Middle frontal gyrus (tissue), 1 donor: ENCODE measurements around the gene CAMK2G.
"Not testable (repeated sequence)": the region's sequence is repeated elsewhere in the genome, so short reads cannot be mapped to it uniquely, and the experiment has no call there.

Experiments
- DNase-seq: peaks from one replicate; pipeline ENCODE4 v3.0.0-alpha.2; 2015; ENCODE audit warnings: low spot score; ENCODE audit errors: extremely low spot score

Gene CAMK2G

DNA sequence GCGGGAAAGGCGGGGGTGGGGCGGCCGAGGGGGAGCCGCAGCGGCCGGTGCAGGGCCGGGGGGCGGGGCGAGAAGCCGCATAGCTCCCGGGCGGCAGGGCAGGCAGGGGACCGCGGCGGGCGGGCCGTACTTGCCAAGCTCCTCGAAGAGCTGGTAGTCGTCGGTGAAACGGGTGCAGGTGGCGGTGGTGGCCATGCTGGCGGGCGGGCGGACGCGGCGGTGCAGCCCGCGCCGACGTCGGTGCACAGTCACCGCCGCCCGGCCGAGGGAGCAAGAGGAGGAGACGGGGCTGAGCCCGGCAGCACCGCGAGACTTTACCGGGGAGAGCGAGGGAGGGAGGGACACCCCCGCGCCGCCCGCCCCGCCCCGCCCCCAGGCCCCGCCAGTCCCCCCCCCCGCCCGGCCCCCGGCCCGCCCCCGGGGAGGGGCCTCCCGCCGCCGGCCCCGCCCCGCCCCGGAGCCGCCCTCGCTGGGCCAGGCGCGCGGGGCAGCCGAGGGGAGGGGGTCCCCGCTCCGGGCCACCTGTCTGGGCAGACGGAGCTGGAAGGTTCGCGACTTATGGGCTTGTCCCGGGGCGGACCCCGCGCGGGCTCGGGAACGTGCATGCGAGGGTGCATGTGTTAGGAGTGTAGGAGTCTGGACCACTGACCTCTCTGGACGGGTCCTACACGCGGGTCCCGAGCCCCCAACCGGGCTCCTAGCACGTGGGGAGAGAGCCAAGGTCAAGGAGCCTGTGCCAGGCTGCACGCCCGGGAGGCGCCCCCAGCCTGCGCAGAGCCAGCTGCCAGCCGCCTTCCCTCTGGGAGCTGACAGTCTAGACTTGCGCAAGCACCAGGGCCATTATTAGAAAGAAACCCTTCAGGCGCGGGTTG is at the start of gene CAMK2G:
TSS of gene CAMK2G (minus strand) at position 289 of the 872 bp plus-strand sequence. CDS start at position 195, 94 bp downstream.
- DNase-seq, result no peak

DNA sequence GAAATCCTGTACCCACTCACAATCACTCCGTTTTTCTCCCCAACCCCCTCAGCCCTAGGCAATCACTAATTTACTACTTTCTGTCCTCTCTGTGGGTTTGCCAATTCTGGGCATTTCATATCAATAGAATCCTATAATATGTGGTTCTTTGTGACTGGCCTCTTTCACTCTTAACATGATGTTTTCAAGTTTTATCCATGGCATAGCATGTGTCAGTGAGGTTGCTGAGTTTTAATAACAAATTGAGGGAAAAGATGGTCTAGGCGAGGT is 48.4 kb upstream of the CAMK2G start:
- DNase-seq, result no peak

DNA sequence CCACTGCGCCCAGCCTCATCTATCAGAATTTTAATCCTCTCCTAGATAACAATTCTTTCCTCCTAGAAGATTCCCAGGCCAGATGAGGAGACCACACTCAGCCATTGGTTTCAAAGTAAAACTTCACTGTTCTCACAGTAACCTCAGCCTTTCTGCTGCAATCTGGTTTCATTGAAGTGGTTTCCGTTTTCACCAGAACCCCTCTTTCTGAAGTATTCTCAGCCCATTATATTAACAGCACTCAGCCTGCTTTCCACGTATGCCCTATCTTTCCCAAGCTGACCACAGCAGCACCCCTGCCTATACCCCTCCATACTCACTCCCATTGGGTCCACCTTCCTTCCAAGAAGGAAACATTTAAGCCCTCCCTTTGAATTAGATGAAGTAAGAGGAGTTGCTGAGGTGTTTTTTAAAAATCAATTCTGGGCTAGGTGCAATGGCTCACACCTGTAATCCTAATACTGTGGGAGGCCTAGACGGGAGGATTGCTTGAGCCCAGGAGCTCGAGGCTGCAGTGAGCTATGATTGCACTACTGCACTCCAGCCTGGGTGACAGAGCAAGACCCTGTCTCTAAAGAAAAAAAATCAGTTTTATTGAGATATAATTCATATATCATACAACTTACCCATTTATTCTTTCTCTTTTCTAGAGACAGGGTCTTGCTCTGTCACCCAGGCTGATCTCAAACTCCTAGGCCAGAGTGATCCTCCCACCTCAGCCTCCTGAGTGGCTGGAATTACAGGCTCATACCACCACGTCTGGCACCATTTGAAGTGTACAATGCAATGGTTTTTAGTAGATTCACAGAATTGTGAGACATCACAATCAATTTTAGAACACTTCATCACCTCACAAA is 47.9 kb upstream of the CAMK2G start:
- DNase-seq, result no peak

DNA sequence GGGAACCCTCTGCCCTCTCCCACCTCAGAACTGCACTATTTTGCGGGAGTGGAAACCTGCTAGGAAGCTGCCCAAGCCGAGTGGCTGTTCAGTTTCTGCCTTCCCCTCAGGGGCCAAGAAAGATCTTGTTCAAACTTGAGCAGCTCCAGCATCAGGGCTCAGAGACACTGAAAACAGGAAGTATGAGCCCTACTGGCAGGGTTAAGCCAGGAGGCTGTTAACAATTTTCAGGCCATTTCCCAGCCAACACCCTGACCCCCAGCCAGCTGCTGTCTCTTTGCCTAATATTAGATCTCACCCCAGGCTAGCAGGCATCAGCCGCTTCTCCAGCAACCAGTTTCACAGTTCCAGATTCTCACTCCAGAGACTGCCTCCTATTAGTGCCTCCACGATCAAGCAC is 45.7 kb upstream of the CAMK2G start:
- DNase-seq, result no peak

DNA sequence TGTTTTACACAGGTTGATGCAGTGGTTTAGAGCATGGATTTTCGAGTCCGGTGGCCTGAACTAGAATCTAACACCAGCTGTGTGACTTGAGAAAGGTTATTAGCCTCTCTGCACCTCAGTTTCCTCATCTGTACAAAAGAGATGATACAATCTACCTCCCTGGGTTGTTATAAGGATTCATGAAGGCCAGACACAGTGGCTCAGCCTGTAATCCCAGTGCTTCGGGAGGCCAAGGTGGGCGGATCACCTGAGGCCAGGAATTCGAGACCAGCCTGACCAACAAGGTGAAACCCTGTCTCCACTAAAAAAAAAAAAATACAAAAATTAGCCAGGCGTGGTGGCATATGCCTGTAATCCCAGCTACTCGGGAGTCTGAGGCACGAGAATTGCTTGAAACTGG is 45.1 kb upstream of the CAMK2G start:
- not testable (repeated sequence) for DNase-seq

DNA sequence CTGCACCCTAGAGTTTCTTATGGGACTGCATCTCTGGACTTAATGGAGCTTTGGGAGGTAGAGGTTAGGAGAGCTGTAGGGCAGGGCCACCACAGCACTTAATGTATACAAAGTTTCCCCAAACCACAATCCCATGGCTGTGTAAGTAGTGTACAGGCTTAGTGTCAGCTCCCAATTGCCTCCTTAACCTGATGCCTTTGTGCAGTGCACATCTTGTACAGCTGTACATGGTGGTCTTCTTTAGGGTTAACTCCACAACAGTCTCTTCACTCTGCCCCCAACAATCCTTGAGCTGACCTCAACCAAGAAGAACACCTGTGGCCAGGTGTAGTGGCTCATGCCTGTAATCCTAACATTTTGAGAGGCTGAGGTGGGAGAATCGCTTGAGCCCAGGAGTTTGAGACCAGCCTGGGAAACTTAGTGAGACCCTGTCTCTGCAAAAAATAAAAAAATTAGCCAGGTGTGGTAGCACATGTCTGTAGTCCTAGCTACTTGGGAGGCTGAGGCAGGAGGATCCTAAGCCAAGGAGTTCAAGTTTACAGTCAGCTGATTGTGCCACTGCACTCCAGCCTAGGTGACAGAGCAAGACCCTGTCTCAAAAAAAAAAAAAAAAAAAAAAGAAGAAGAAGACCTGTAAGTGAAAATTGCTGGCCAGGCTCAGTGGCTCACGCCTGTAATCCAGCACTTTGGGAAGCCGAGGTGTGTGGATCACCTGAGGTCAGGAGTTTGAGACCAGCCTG is 43.4 kb upstream of the CAMK2G start:
- no peak for DNase-seq

DNA sequence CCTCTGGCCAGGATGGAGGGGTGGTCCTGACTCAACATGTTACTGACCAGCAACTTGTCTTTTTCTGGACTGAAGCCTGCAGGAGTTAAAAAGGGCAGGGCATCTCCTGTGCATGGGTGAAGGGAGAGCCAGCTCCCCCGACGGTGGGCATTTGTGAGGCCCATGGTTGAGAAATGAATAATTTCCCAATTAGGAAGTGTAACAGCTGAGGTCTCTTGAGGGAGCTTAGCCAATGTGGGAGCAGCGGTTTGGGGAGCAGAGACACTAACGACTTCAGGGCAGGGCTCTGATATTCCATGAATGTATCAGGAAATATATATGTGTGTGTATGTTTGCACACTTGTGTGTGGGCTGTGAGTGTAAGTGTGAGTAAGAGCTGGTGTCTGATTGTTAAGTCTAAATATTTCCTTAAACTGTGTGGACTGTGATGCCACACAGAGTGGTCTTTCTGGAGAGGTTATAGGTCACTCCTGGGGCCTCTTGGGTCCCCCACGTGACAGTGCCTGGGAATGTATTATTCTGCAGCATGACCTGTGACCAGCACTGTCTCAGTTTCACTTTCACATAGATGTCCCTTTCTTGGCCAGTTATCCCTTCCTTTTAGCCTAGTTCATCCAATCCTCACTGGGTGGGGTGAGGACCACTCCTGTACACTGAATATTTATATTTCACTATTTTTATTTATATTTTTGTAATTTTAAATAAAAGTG is 42.6 kb upstream of the CAMK2G start:
- no peak for DNase-seq

DNA sequence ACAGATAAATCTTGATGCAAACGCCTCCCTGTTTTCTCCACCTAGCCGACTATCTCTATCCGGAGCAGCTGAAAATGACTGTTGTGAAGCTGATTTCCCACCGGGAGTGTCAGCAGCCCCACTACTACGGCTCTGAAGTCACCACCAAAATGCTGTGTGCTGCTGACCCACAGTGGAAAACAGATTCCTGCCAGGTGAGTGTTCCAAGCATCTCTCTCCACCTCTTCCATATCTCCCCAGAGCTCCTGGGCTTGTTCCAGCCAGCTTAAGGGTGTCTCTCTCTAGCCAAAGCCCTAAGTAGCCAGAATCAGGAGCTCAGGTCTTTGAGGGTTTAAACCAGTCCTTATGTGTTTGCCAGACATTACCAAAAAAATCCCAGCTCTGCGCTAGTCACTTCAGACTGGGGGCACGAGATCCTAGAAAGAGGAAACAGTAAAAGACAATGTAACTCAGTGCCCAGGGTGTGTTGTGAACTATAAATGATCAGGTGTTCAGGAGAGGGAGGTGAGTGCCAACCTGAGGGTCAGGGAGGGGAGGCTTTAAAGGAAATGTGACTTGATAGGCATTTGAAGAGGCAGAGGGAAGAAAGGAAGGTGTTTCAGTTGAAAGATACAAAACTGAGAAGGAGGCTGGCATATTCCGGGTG is 41.0 kb upstream of the CAMK2G start:
- DNase-seq, result no peak

DNA sequence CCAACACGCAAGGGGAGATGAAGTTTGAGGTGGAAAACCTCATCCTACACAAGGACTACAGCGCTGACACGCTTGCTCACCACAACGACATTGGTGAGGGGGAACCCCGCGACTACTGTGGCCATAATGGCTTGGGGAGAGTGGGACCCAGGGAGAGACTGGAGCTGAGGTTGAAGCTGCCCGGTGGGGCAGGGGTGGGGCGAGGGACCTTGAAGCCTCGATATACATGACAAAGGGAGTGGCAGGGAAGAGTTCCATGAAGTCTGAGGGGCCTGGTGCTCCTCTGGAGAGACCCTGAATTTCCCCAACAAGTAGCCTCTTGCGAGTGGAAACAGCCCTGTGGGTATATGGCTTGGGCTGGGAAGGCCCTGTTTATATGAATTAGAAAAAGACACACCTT is 39.7 kb upstream of the CAMK2G start:
- no peak for DNase-seq

DNA sequence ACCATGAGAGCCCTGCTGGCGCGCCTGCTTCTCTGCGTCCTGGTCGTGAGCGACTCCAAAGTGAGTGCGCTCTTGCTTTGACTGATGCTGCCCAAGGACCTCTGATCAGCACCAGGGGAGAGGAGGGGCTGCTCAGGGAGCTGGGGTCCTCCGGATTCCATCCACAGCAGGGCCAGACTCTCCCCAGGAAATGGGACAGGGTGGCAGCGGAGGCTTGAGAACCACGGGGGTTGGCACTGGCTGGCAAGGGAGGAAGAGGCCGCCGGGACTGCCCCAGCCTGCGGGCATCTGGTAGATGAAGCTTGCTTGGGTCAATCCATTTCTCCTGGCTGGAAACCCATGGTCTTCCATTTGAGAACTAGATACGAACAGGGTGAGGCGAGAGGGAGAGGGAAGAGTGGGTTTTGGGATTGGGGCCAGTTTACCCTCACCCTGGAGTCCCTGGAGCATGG is 37.2 kb upstream of the CAMK2G start:
- no peak for DNase-seq

DNA sequence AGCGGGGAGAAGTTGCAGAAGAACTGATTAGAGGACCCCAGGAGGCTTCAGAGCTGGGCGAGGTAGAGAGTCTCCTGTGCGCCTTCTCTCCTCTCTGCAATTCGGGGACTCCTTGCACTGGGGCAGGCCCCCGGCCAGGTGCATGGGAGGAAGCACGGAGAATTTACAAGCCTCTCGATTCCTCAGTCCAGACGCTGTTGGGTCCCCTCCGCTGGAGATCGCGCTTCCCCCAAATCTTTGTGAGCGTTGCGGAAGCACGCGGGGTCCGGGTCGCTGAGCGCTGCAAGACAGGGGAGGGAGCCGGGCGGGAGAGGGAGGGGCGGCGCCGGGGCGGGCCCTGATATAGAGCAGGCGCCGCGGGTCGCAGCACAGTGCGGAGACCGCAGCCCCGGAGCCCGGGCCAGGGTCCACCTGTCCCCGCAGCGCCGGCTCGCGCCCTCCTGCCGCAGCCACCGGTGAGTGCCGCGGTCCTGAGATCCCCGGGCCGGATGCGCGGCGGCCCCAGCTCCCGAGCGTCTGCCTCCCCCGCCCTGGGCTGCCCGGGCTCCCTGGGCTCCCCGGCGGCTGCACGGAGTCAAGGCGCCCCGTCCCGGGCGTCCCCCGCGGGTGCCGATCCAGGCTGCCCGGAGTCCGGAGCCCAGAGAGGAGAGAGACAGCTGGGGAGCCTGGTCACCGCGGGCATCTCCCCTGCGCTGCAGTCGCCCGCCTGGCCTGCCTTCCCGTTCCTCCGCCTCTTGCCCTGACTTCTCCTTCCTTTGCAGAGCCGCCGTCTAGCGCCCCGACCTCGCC is 36.6 kb upstream of the CAMK2G start, which contains the start of gene PLAU:
TSS of gene PLAU (plus strand) at position 369 of the 789 bp plus-strand sequence. CDS start 424 bp downstream, outside the sequence.
- no peak for DNase-seq

DNA sequence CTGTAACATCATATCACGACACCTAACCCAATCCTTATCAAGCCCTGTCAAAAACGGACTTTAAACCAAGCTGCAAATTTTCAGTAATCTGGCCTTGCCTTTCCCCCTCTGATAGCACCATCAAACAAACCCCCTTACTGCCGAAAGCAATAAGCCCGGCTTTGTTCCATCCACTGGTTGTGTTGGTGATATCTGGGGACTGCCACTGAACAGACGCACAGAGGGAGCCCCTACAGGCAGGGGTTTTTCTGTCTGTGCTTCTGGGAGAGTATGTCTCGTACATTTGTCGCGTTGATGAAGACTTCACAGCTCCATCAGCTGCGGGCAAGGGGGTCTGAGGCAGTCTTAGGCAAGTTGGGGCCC is 36.0 kb upstream of the CAMK2G start:
- no peak for DNase-seq

DNA sequence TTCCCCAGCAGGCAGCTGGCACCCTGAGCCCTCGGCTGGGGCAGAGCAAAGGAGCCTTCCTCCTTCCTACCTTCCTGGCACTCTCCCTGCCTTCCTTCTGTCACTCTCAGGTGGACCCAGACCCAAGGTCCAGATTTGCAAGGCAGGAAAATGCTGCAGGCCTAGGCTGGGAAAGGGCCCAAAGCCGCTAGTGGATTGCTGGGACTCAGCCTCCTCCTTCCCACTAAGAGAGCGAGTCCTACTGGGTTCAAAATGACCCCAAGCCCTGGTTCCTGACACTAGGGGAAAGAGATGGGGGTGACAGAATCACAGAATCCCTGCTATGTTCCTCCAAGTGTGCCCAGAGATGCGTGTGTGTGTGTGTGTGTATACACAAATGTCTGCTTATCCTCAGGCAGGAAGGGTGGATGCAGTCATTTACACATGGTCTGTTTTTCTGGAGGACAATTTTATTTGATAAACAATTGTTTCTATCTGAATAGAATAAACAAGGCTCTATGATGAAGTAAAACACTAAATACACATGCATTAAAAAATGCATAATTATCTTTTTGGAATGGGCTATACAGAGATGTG is 35.3 kb upstream of the CAMK2G start:
- no peak for DNase-seq

DNA sequence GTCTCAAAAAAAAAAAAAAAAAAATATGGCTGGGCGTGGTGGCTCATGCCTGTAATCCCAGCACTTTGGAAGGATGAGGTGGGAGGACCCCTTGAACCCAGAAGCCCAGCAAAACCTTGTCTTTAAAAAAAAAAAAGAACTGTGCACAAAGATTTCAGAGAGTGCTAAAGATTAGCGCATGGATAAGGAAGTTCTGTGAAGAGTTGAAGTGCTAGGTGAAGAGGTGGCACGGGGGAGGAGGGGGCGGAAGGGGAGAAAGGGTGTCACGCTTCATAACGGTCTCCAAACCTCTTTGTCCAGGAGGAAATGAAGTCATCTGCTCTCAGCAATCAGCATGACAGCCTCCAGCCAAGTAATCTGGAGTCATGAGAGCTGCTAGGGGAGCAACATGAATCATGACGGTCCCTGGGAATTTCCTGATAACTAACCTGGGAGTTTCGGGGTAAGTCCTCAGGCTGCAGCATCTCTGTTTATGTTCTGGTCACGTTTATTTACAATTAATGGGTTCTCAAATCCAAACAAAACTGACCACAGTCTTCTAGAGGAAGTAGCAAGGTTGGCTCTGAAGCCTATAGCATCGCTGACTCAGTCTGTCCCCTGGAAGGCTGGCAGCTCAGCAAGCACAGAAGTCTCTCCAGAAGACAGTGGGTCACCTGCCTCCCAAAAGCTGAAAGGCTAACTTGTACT is 34.6 kb upstream of the CAMK2G start:
- DNase-seq, result no peak

DNA sequence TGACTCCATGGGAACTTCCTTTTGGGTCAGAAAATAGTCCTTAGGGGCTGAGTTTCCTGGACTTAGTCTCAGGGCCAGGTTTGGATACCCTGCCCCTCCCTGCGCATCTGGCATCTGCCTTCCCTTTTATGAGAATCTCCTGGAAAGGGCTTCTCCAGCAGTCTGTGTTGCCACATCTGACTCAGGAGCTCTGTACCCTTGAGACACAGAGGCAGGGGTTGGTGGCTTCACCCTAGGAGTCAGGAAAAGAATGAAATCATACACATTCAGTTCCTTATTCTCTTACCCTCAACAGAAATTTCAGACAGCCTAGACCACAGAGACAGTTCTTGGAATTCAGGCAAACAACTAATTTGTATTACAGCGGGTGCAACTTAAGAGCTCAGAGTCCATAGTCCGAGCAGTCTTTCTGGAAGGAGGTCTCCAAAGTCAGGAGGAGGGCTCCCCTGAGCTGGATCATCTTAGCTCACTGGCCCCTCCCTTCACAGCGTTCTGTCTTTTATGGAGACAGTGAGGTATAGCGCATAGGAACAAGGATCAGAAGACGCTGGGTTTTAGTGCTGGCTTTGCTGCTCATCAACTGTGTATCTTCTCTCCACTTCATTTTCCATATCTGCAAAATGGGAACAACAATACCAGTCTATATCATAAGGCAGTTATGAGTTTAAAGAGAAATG is 33.6 kb upstream of the CAMK2G start:
- DNase-seq, result no peak

DNA sequence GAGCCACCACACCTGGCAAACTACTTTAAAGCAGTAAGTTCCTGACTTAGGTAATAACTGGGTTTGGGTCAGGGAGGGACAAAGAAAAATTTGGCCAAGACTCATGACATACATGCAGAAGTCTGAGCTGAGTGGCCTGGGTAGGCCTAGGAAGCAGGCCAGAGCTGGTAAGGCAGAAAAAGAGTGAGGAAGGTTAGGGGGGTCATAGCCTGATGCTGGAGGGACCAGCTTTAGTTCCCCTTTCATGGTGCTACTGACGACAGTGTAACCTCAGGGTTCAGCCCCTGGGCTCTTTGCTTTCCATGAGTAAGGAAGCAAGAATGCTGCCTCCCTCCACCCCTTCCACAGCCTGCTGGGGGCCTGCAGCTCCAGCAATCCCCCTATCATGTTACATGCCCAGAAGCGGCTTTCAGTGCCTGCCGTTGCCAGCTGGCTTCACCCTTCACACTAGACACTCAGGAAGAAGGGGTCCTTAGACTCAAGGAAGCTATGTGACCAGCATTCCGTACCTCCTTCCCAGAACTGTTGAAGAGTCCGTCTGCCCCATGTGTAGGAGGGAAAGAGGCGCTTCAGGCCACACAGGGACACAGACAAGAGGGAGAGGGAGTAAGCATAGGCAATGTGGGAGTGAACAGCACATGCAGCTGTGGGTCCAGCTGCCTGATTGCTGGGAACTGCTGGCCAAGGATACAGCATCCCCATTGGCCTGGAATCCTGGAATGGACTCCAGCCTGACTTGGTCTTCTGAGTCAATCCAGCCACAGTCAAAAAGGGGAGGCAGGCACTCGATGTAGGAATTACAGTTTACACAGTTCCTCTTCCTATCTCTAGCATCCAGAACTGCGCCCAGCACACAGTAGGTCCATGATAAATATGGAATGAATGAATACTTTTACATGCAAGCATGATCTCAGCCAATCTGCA is 32.4 kb upstream of the CAMK2G start:
- no peak for DNase-seq
